Fibroblast of the aortic adventitia (primary cell): Measurements from ENCODE around the gene DDIT3. TPM values are rescaled to one million over a fixed set of nuclear protein-coding genes. Genes with fewer than 3 reads are reported as not detected.
A peak's percentile ranks its signal among the peaks of the same experiment; 100 is the strongest.

Experiments used
- DNase-seq: peaks from one replicate; pipeline ENCODE4 v3.0.0-alpha.2; 2010; ENCODE audit warnings: low read depth
- H3K4me3 ChIP-seq: 2 replicates; pipeline ENCODE4 v1.5.1; 2011; ENCODE audit warnings: low read depth, mild to moderate bottlenecking, control low read depth, low read length, moderate library complexity
- total RNA-seq: library from RNA; depleted of rRNA; stranded (reverse); fragments of >200 nt; gene quantifications from 2 replicates; pipeline ENCODE4 v1.2.3, GENCODE V29; 2012; ENCODE audit warnings: low replicate concordance
- TF ChIP-seq, protein P1 (sequence below): IDR thresholded peaks from 2 replicates; pipeline ENCODE4 v1.5.1; 2011; ENCODE audit warnings: mild to moderate bottlenecking, low read length, control low read depth, inconsistent platforms; ENCODE audit not compliant: insufficient read depth

Gene DDIT3
- total RNA-seq, 1 donor, result 37.7 TPM

- TF ChIP-seq, protein P1, sequence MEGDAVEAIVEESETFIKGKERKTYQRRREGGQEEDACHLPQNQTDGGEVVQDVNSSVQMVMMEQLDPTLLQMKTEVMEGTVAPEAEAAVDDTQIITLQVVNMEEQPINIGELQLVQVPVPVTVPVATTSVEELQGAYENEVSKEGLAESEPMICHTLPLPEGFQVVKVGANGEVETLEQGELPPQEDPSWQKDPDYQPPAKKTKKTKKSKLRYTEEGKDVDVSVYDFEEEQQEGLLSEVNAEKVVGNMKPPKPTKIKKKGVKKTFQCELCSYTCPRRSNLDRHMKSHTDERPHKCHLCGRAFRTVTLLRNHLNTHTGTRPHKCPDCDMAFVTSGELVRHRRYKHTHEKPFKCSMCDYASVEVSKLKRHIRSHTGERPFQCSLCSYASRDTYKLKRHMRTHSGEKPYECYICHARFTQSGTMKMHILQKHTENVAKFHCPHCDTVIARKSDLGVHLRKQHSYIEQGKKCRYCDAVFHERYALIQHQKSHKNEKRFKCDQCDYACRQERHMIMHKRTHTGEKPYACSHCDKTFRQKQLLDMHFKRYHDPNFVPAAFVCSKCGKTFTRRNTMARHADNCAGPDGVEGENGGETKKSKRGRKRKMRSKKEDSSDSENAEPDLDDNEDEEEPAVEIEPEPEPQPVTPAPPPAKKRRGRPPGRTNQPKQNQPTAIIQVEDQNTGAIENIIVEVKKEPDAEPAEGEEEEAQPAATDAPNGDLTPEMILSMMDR, result no peak
- peak overlapping the region; percentile 99 for H3K4me3 ChIP-seq
- no peak for DNase-seq
Observed at GRCh38 chr12:57489157-57489641, 31.1 kb downstream of the DDIT3 start.

GRCh38 chr12:57488402-57489156 is 31.7 kb downstream of the DDIT3 start:
- peak overlapping the region; percentile 99 for H3K4me3 ChIP-seq
- TF ChIP-seq, protein P1, result no peak
- peak; percentile 20 for DNase-seq

DNA sequence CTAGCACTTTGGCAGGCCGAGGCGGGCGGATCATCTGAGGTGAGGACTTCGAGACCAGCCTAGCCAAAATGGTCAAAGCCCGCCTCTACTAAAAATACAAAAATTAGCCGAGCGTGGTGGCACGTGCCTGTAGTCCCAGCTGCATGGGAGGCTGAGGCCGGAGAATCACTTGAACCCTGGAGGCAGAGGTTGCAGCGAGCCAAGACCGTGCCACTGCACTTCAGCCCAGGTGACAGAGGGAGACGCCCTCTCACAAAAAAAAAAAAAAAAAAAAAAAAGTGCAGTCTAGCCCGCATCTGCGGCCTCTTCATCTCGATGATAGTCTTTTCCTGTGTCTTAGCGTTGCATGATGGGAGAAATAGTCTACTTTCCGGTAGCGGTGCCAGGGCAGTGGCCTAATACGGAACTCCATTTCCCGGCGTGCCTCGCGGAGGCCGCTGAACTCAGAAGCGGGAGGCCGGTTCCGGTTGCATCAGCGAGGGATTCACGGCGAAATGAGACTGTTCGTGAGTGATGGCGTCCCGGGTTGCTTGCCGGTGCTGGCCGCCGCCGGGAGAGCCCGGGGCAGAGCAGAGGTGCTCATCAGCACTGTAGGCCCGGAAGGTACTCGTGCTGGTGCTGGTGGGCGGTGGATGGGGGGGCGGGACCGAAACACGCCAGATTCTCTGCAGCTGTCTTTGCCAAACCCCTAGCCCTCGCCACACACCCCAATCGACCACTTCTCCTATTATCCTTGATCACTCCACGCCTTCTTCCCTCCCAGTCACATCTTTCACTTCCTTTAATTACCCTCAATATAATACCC is 32.5 kb downstream of the DDIT3 start, which contains the start of gene MARS1:
TSS of gene MARS1 (plus strand) at position 472 of the 805 bp plus-strand sequence. CDS start at position 495, 23 bp downstream.
- peak; percentile 97 for DNase-seq
- H3K4me3 ChIP-seq, result peak within 1 kb of the TSS; percentile 99
- TF ChIP-seq, protein P1, result no peak

GRCh38 chr12:57487055-57487596 is 33.2 kb downstream of the DDIT3 start:
- DNase-seq, result no peak
- TF ChIP-seq, protein P1, result no peak
- peak overlapping the region; percentile 57 for H3K4me3 ChIP-seq

GRCh38 chr12:57485695-57486094 is 34.6 kb downstream of the DDIT3 start:
- no peak overlapping the region for H3K4me3 ChIP-seq
- TF ChIP-seq, protein P1, result no peak
- no peak for DNase-seq

DNA sequence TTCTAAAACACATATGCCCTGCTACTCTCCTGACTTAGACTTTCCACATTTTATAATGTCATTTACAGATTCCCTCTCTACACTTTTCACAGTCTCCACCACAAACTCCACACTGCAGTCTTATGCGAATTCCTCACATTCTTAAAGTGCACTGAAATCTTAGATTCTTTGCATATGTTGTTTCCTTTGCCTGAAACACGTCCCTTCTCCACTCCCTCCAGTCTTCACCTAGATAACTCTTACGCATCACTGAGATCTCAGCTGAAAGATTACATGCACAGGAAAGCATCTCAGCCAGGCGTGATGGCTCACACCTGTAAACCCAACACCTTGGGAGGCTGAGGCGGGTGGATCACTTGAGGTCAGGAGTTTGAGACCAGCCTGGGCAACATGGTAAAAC is 36.8 kb downstream of the DDIT3 start:
- no peak overlapping the region for H3K4me3 ChIP-seq
- DNase-seq, result peak; percentile 67
- TF ChIP-seq, protein P1, result no peak
